Karpas-422 (cell line): Measurements from ENCODE around the gene KIR2DL1. TPM values are rescaled to one million over a fixed set of nuclear protein-coding genes. Genes with fewer than 3 reads are reported as not detected.
"Not testable (repeated sequence)": the region's sequence is repeated elsewhere in the genome, so short reads cannot be mapped to it uniquely, and the experiment has no call there.

Source experiments
- DNase-seq: peaks from one replicate; pipeline ENCODE4 v3.0.0-alpha.2; 2015
- H2AFZ ChIP-seq: fragments of 200-600 bp; sonication (generic); 2 replicates; pipeline ENCODE4 v1.6.1; 2014; ENCODE audit warnings: antibody characterized with exemption, low read length, mixed read lengths
- H3K27ac ChIP-seq: fragments of 200-600 bp; sonication (generic); 2 replicates; pipeline ENCODE4 v1.5.1; 2014; ENCODE audit warnings: mild to moderate bottlenecking, low read length, moderate library complexity
- H3K27me3 ChIP-seq: fragments of 200-600 bp; sonication (generic); 2 replicates; pipeline ENCODE4 v1.6.1; 2014; ENCODE audit warnings: low read length, mixed read lengths
- H3K36me3 ChIP-seq: fragments of 200-600 bp; sonication (generic); 2 replicates; pipeline ENCODE4 v1.6.1; 2014; ENCODE audit warnings: low read length, mixed read lengths; ENCODE audit not compliant: insufficient read depth
- H3K4me1 ChIP-seq: fragments of 200-600 bp; sonication (generic); 2 replicates; pipeline ENCODE4 v1.6.1; 2014; ENCODE audit warnings: mild to moderate bottlenecking, low read length, mixed read lengths
- H3K4me2 ChIP-seq: fragments of 200-600 bp; sonication (generic); 2 replicates; pipeline ENCODE4 v1.6.1; 2014; ENCODE audit warnings: low read length, low read depth, mild to moderate bottlenecking; ENCODE audit not compliant: poor library complexity, severe bottlenecking
- H3K4me3 ChIP-seq: fragments of 200-600 bp; sonication (generic); 2 replicates; pipeline ENCODE4 v1.5.1; 2014; ENCODE audit warnings: mild to moderate bottlenecking, antibody characterized with exemption, low read length, mixed read lengths
- H3K79me2 ChIP-seq: fragments of 200-600 bp; sonication (generic); 2 replicates; pipeline ENCODE4 v1.6.1; 2014; ENCODE audit warnings: mild to moderate bottlenecking, low read length, mixed read lengths
- H3K9ac ChIP-seq: fragments of 200-600 bp; sonication (generic); 2 replicates; pipeline ENCODE4 v1.6.0; 2014; ENCODE audit warnings: low read length
- H3K9me2 ChIP-seq: fragments of 200-600 bp; sonication (generic), shearing (Covaris generic); replicated peaks from 2 replicates; pipeline ENCODE4 v1.6.0; 2014; ENCODE audit warnings: mild to moderate bottlenecking, low read length, moderate library complexity; ENCODE audit not compliant: insufficient read depth
- H3K9me3 ChIP-seq: fragments of 300-700, 200-600 bp; sonication (generic); 2 replicates; pipeline ENCODE4 v1.6.1; 2014; ENCODE audit warnings: low read length, mixed read lengths
- H4K20me1 ChIP-seq: fragments of 200-600 bp; sonication (generic); 2 replicates; pipeline ENCODE4 v1.6.1; 2014; ENCODE audit warnings: mild to moderate bottlenecking, antibody characterized with exemption, low read length, low read depth; ENCODE audit not compliant: insufficient read depth
- total RNA-seq: library from RNA; depleted of rRNA; stranded (reverse); fragments of >200 nt; shearing (Covaris generic); gene quantifications from 2 replicates; pipeline ENCODE4 v1.2.3, GENCODE V29; 2014; ENCODE audit warnings: low replicate concordance

KIR2DL1 gene
- total RNA-seq, 1 experiment from 2014 or later: not detected

GRCh38 chr19:54738306-54738705, 31.3 kb upstream of the KIR2DL1 start, which contains the start of gene KIR2DL3:
Gene KIR2DL3 (plus strand): TSS chr19:54738513. CDS start chr19:54738546, 33 bp downstream.
- not testable (repeated sequence) for H3K4me1 ChIP-seq, H3K4me3 ChIP-seq, DNase-seq, H3K9me2 ChIP-seq, H3K27me3 ChIP-seq, H3K36me3 ChIP-seq, H3K4me2 ChIP-seq, H4K20me1 ChIP-seq, H3K9ac ChIP-seq, H3K79me2 ChIP-seq, H2AFZ ChIP-seq, H3K9me3 ChIP-seq, H3K27ac ChIP-seq

GRCh38 chr19:54738715-54739114, 30.9 kb upstream of the KIR2DL1 start:
- Histone ChIP-seq H3K4me1 (no peaks in the 10 kb centered on the region), H3K9ac (no peak overlapping the region), H2AFZ (no peak overlapping the region), H3K79me2 (no peaks in the 10 kb centered on the region), H3K9me3 (no peaks in the 10 kb centered on the region), H4K20me1 (no peaks in the 10 kb centered on the region), H3K27ac (no peak overlapping the region), H3K27me3 (no peaks in the 10 kb centered on the region), H3K9me2 (no peaks in the 10 kb centered on the region), H3K4me2 (no peak overlapping the region), H3K36me3 (no peaks in the 10 kb centered on the region), H3K4me3 (no peak overlapping the region)
- peak; percentile 31 for DNase-seq

GRCh38 chr19:54739587-54740497, 29.8 kb upstream of the KIR2DL1 start:
- no peaks in the 10 kb centered on the region for H3K36me3 ChIP-seq
- H3K9me2 ChIP-seq: no peaks in the 10 kb centered on the region
- H3K79me2 ChIP-seq: no peaks in the 10 kb centered on the region
- no peak overlapping the region for H2AFZ ChIP-seq
- H3K27ac ChIP-seq: no peak overlapping the region
- H3K4me2 ChIP-seq: no peak overlapping the region
- DNase-seq: peak; percentile 27
- H3K9ac ChIP-seq: no peak overlapping the region
- no peaks in the 10 kb centered on the region for H4K20me1 ChIP-seq
- no peaks in the 10 kb centered on the region for H3K27me3 ChIP-seq
- H3K9me3 ChIP-seq: no peaks in the 10 kb centered on the region
- H3K4me1 ChIP-seq: no peaks in the 10 kb centered on the region
- no peak overlapping the region for H3K4me3 ChIP-seq

GRCh38 chr19:54741950-54742349, 27.6 kb upstream of the KIR2DL1 start:
- not testable (repeated sequence) for H3K4me2 ChIP-seq, H3K9ac ChIP-seq, H3K4me1 ChIP-seq, H3K27ac ChIP-seq, H2AFZ ChIP-seq, H3K27me3 ChIP-seq, H3K79me2 ChIP-seq, H3K36me3 ChIP-seq, H4K20me1 ChIP-seq, H3K9me2 ChIP-seq, H3K4me3 ChIP-seq, H3K9me3 ChIP-seq
- peak; percentile 28 for DNase-seq

- DNase-seq, H3K79me2 ChIP-seq, H3K4me1 ChIP-seq, H3K27me3 ChIP-seq, H3K9me2 ChIP-seq, H3K27ac ChIP-seq, H4K20me1 ChIP-seq, H3K4me2 ChIP-seq, H3K9ac ChIP-seq, H2AFZ ChIP-seq, H3K9me3 ChIP-seq, H3K4me3 ChIP-seq, H3K36me3 ChIP-seq: not testable (repeated sequence)
These were observed 25.5 kb upstream of the KIR2DL1 start for GRCh38 chr19:54744080-54744479.

- not testable (repeated sequence) for H3K9ac ChIP-seq, H3K4me1 ChIP-seq
These were observed 21.8 kb upstream of the KIR2DL1 start for GRCh38 chr19:54747614-54748322.

GRCh38 chr19:54750276-54750675, 19.3 kb upstream of the KIR2DL1 start:
- H3K9me3 ChIP-seq, H3K79me2 ChIP-seq, H3K4me3 ChIP-seq, H3K27me3 ChIP-seq, H4K20me1 ChIP-seq, H3K4me1 ChIP-seq, H3K27ac ChIP-seq, H2AFZ ChIP-seq, H3K4me2 ChIP-seq, H3K36me3 ChIP-seq, DNase-seq, H3K9ac ChIP-seq, H3K9me2 ChIP-seq: not testable (repeated sequence)

More at GRCh38 chr19:54747614-54748322, 21.8 kb upstream of the KIR2DL1 start:
- not testable (repeated sequence) for H2AFZ ChIP-seq, DNase-seq, H3K79me2 ChIP-seq, H3K4me2 ChIP-seq, H3K9me2 ChIP-seq, H3K4me3 ChIP-seq, H3K27me3 ChIP-seq, H3K27ac ChIP-seq, H3K36me3 ChIP-seq, H3K9me3 ChIP-seq, H4K20me1 ChIP-seq

GRCh38 chr19:54756204-54757110, 13.1 kb upstream of the KIR2DL1 start:
- not testable (repeated sequence) for H4K20me1 ChIP-seq, H2AFZ ChIP-seq, H3K36me3 ChIP-seq, H3K9me3 ChIP-seq, DNase-seq, H3K4me3 ChIP-seq, H3K27ac ChIP-seq, H3K27me3 ChIP-seq, H3K9ac ChIP-seq, H3K79me2 ChIP-seq, H3K4me2 ChIP-seq, H3K9me2 ChIP-seq, H3K4me1 ChIP-seq
